NB4 (cell line): ENCODE results near the gene GALC.
A peak's percentile ranks its signal among the peaks of the same experiment; 100 is the strongest.

ENCODE experiments used
- DNase-seq: peaks from one replicate; pipeline ENCODE4 v3.0.0; 2010; ENCODE audit warnings: low read depth
- H3K4me3 ChIP-seq: one replicate; pipeline ENCODE4 v1.5.1; 2011; ENCODE audit warnings: mild to moderate bottlenecking, low read depth, low read length, moderate library complexity
- MYC ChIP-seq: IDR thresholded peaks from 2 replicates; pipeline ENCODE4 v1.6.1; 2011; ENCODE audit warnings: low read depth, low read length
- POLR2A ChIP-seq: IDR thresholded peaks from 2 replicates; pipeline ENCODE4 v1.6.1; 2011; ENCODE audit warnings: mild to moderate bottlenecking; ENCODE audit not compliant: insufficient read length; ENCODE audit errors: extremely low read depth
- TF ChIP-seq, protein P1 (sequence below): IDR thresholded peaks from 2 replicates; pipeline ENCODE4 v1.6.1; 2011; ENCODE audit warnings: low read depth, low read length
- TF ChIP-seq, protein P2 (sequence below): IDR thresholded peaks from one replicate; pipeline ENCODE4 v1.5.1; 2012; ENCODE audit warnings: low read depth, low read length

GALC gene

DNA sequence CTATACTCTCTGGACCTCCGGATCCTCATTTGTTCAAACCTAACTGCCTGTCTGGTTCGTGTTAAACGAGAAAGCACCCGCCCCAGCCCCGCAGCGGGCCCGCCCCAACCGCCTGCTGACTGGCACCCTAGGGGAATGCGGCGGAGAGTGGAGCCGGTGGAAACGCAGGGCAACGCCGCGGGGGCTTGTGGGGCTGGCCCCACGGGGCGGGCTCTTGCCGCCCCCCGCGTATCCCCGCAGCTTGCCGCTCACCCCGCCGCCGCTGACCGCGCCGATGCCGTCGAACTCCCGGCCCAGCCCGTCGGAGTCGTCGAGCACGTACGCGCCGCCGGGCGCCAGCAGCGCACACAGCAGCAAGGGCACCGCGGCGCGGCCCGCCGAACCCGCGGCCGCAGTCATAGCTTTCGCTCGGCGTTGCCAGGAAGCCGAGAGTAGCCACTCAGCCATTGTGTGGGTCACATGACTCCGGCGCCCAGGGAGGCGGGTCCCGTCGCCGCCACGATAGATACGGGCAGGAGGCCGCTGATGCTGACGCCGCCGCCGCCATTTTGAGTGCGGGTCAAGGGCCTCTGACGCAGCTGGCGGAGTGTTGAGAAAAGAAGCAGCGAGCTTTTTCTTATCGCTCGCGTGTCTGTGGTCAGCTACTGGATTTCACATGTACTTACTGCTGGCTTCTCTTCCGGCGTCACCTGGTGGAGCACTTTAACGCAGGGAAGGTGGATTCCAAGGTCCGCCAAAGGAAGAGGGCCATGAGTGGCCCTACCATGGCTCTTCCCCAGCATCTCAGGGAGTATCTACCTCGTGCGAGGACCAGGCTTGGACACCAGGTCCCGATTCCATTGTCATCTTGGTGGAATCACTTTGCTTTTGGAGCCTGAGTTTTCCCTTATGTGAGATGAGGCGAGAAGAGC lies at the start of gene GALC:
TSS of gene GALC (minus strand) at position 465 of the 911 bp plus-strand sequence. CDS start at position 447, 18 bp downstream.
- H3K4me3 ChIP-seq = peak within 1 kb of the TSS; percentile 57
- TF ChIP-seq, protein P1, sequence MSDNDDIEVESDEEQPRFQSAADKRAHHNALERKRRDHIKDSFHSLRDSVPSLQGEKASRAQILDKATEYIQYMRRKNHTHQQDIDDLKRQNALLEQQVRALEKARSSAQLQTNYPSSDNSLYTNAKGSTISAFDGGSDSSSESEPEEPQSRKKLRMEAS = no peak
- TF ChIP-seq MYC (no peak), POLR2A (no peak)
- TF ChIP-seq, protein P2, sequence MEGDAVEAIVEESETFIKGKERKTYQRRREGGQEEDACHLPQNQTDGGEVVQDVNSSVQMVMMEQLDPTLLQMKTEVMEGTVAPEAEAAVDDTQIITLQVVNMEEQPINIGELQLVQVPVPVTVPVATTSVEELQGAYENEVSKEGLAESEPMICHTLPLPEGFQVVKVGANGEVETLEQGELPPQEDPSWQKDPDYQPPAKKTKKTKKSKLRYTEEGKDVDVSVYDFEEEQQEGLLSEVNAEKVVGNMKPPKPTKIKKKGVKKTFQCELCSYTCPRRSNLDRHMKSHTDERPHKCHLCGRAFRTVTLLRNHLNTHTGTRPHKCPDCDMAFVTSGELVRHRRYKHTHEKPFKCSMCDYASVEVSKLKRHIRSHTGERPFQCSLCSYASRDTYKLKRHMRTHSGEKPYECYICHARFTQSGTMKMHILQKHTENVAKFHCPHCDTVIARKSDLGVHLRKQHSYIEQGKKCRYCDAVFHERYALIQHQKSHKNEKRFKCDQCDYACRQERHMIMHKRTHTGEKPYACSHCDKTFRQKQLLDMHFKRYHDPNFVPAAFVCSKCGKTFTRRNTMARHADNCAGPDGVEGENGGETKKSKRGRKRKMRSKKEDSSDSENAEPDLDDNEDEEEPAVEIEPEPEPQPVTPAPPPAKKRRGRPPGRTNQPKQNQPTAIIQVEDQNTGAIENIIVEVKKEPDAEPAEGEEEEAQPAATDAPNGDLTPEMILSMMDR = no peak
- peak; percentile 83 for DNase-seq

DNA sequence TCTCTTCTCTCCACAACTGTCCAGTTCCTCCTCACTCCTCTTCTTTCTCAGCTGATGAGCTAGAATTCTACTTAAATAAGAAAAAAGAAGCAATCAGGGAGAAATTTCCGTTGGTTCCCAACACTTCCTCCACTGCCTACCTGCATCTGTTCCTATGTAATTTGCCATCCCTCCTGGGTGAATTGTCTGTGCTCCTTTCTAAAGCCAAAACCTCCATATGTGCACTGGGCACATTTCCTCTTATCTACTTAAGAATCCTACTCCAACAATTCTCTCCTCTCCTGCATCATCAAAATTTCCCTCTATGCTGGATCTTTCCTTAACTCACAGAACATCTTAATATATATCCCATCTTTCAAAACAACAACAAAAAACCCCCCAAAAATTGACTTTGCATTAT lies 47.2 kb upstream of the GALC start:
- DNase-seq = no peak
- H3K4me3 ChIP-seq = no peak overlapping the region
- no peak for TF ChIP-seq POLR2A
- TF ChIP-seq, protein P2 = no peak
- TF ChIP-seq MYC = no peak
- TF ChIP-seq, protein P1 = no peak

DNA sequence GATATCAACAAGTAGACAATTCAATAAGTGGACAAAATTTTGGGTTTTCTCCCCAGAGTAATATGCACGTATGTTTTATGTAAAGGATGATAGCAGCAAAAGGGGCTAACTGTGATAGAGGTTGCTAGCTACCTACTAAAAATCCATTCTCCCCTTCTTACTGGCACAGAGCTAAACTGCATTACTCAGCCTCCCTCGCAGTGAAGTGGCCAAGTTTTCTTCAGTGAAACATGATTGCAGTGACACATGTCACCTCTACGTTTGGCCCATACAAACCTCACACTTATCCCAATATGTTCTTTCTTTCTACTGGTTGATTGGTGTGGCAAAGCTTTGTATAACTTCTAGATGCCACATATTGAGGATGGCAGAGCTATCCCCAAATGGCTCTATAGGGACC lies 46.2 kb upstream of the GALC start:
- no peak overlapping the region for H3K4me3 ChIP-seq
- TF ChIP-seq, protein P1 = no peak
- TF ChIP-seq, protein P2 = no peak
- no peak for TF ChIP-seq MYC
- TF ChIP-seq POLR2A = no peak
- no peak for DNase-seq

DNA sequence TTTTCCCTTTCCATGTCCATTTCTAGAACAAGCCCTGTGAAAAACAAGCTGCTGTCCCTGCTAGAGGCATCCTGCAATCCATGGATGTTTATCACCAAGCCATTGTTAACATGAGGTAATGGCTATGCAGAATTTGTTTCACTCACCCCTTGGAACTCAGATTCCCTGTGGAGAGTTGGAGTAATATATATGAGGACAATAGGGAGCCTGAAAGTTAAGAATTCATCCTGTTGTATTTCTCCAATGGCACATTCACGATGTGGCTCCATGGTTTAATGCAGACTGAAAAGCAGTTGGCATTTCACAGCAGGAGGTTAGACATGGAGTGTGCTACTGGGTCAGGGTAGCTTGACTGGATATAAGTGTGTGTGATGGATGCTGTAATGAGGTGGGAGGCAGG lies 44.3 kb upstream of the GALC start:
- no peak overlapping the region for H3K4me3 ChIP-seq
- TF ChIP-seq, protein P1 = no peak
- TF ChIP-seq MYC = no peak
- DNase-seq = no peak

DNA sequence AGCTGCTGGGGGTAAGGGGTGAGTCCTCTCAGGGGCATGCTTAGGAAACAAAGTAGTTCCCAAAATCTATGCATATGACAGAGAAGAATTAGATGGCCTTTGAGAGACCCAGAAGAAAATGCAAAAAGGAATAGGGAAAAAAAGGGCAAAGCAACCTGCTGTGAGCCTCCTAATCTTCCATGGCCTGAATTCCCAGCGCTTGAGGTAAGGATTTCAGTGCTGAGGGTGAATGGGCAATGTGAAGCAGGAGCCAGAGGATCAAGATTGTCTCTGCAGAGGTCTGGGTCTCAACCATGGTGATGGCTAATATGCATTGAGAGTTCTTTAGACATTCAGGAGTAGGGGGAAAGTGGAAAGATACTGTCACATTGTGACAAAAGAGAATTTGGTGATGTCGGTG lies 43.4 kb upstream of the GALC start:
- no peak overlapping the region for H3K4me3 ChIP-seq
- TF ChIP-seq MYC (no peak), POLR2A (no peak)
- TF ChIP-seq, protein P1 = no peak
- TF ChIP-seq, protein P2 = no peak
- no peak for DNase-seq

DNA sequence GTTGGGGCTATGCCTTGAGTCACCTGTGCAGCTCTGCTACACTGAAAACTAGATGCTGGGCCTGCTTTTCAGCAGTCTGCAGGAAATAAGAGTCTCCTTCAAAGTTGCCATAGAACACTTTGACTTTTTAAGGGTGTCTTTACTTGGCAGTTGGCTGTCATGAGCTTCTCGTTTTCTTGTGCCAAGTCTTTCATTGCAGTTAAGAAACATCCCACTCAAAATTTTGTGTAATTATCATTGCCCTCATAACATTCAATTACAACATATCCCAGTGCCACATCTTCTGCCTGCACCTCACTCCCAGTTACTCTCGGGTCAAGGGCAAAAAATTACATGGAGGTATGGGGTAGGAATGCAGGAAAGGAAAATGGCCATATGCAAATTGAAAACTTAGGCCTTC lies 41.1 kb upstream of the GALC start:
- no peak for DNase-seq
- no peak overlapping the region for H3K4me3 ChIP-seq
- TF ChIP-seq, protein P1 = no peak
- TF ChIP-seq MYC = no peak
